HG03045 (cell line): ENCODE measurements around the gene C1orf52.
A peak's percentile ranks its signal among the peaks of the same experiment; 100 is the strongest.

ENCODE experiments used
- ATAC-seq: cut with Tn5 transposase; IDR thresholded peaks from one replicate; pipeline ENCODE4 v1.9.1; 2021; ENCODE audit warnings: mild to moderate bottlenecking, moderate library complexity; ENCODE audit not compliant: unreplicated experiment

C1orf52 gene

GRCh38 chr1:85259118-85259911 is at the start of gene C1orf52:
C1orf52 (minus strand) TSS chr1:85259662; CDS start chr1:85259633, 29 bp downstream.
- ATAC-seq, result peak; percentile 99

GRCh38 chr1:85308833-85309350 is 49.4 kb upstream of the C1orf52 start:
- ATAC-seq, result no peak

- ATAC-seq, result peak; percentile 79
These were observed 48.7 kb upstream of the C1orf52 start for GRCh38 chr1:85307987-85308832.

GRCh38 chr1:85306236-85306635 is 46.8 kb upstream of the C1orf52 start:
- ATAC-seq, result no peak

- no peak for ATAC-seq
These were observed 44.1 kb upstream of the C1orf52 start for GRCh38 chr1:85303440-85304162.

GRCh38 chr1:85300140-85300539 is 40.7 kb upstream of the C1orf52 start:
- ATAC-seq, result no peak

- ATAC-seq, result peak; percentile 96
These were observed 38.6 kb upstream of the C1orf52 start for GRCh38 chr1:85297855-85298629.

- no peak for ATAC-seq
These were observed 38.0 kb upstream of the C1orf52 start for GRCh38 chr1:85297538-85297854.

GRCh38 chr1:85296980-85297379 is 37.5 kb upstream of the C1orf52 start:
- ATAC-seq, result no peak

GRCh38 chr1:85295654-85296053 is 36.2 kb upstream of the C1orf52 start:
- no peak for ATAC-seq

GRCh38 chr1:85295006-85295431 is 35.6 kb upstream of the C1orf52 start:
- ATAC-seq, result no peak

GRCh38 chr1:85290826-85291225 is 31.4 kb upstream of the C1orf52 start:
- no peak for ATAC-seq

GRCh38 chr1:85289848-85290335 is 30.4 kb upstream of the C1orf52 start:
- peak; percentile 68 for ATAC-seq

- ATAC-seq, result peak; percentile 23
These were observed 29.9 kb upstream of the C1orf52 start for GRCh38 chr1:85289207-85289847.

- ATAC-seq, result no peak
These were observed 24.7 kb upstream of the C1orf52 start for GRCh38 chr1:85284202-85284601.

- no peak for ATAC-seq
These were observed 24.2 kb upstream of the C1orf52 start for GRCh38 chr1:85283475-85284199.

- no peak for ATAC-seq
These were observed 23.0 kb upstream of the C1orf52 start for GRCh38 chr1:85282424-85282823.

GRCh38 chr1:85280636-85281035 is 21.2 kb upstream of the C1orf52 start:
- no peak for ATAC-seq

GRCh38 chr1:85279458-85280080 is 20.1 kb upstream of the C1orf52 start:
- no peak for ATAC-seq
